Ramos (cell line): Measurements from ENCODE around the gene DDX19B.
"Not testable (repeated sequence)": the region's sequence is repeated elsewhere in the genome, so short reads cannot be mapped to it uniquely, and the experiment has no call there.

Experiments used
- in situ Hi-C: fragments of 300-500 bp; cut with MboI; formaldehyde crosslinking; loops from one replicate; pipeline ENCODE4 v1.14.3; 2022; ENCODE audit warnings: low sequenced_read_pairs; ENCODE audit not compliant: unreplicated experiment

Gene DDX19B

GRCh38 chr16:70298988-70299938 is at the start of gene DDX19B:
Gene DDX19B (plus strand): TSS chr16:70299186. CDS start chr16:70299298, 112 bp downstream.
- in situ Hi-C loops = no loop called here

GRCh38 chr16:70249697-70250096 is 49.3 kb upstream of the DDX19B start:
- in situ Hi-C loops = not testable (repeated sequence)

GRCh38 chr16:70250748-70251628 is 48.0 kb upstream of the DDX19B start:
- in situ Hi-C loops = no loop called here

- in situ Hi-C loops = no loop called here
Measured at GRCh38 chr16:70251629-70252354, 47.2 kb upstream of the DDX19B start, which contains the start of gene EXOSC6. Gene EXOSC6 (minus strand): TSS chr16:70251940. CDS start chr16:70251900, 40 bp downstream.

- in situ Hi-C loops = no loop called here
Measured at GRCh38 chr16:70252355-70252988, 46.5 kb upstream of the DDX19B start.

GRCh38 chr16:70253291-70254106 is 45.5 kb upstream of the DDX19B start:
- in situ Hi-C loops = no loop called here

- in situ Hi-C loops = no loop called here
Measured at GRCh38 chr16:70254180-70254964, 44.6 kb upstream of the DDX19B start.

- in situ Hi-C loops = no loop called here
Measured at GRCh38 chr16:70254965-70255286, 44.1 kb upstream of the DDX19B start.

GRCh38 chr16:70255574-70255973 is 43.4 kb upstream of the DDX19B start:
- in situ Hi-C loops = no loop called here

- in situ Hi-C loops = no loop called here
Measured at GRCh38 chr16:70257391-70257790, 41.6 kb upstream of the DDX19B start.

- in situ Hi-C loops = no loop called here
Measured at GRCh38 chr16:70258065-70258464, 40.9 kb upstream of the DDX19B start.

GRCh38 chr16:70258946-70259345 is 40.0 kb upstream of the DDX19B start:
- in situ Hi-C loops = no loop called here

GRCh38 chr16:70259903-70260302 is 39.1 kb upstream of the DDX19B start:
- in situ Hi-C loops = loop anchor here (10.0 kb wide), 1 partner anchor 275 kb away; no protein-coding TSS in a partner anchor

GRCh38 chr16:70267516-70267915 is 31.5 kb upstream of the DDX19B start:
- in situ Hi-C loops = loop anchor here (10.0 kb wide), 1 partner anchor 267 kb away; no protein-coding TSS in a partner anchor

- in situ Hi-C loops = loop anchor here (10.0 kb wide), 1 partner anchor 267 kb away; no protein-coding TSS in a partner anchor
Measured at GRCh38 chr16:70267922-70268321, 31.1 kb upstream of the DDX19B start.

- in situ Hi-C loops = loop anchor here (10.0 kb wide), 1 partner anchor 265 kb away; no protein-coding TSS in a partner anchor
Measured at GRCh38 chr16:70269471-70269870, 29.5 kb upstream of the DDX19B start.

GRCh38 chr16:70270176-70270575 is 28.8 kb upstream of the DDX19B start:
- in situ Hi-C loops = no loop called here

GRCh38 chr16:70271696-70272095 is 27.3 kb upstream of the DDX19B start:
- in situ Hi-C loops = no loop called here
